GM21576 (cell line): ENCODE data around the gene ANKS1A.

Experiments used
- ATAC-seq: cut with Tn5 transposase; IDR thresholded peaks from one replicate; pipeline ENCODE4 v1.9.1; 2021; ENCODE audit warnings: mild to moderate bottlenecking, moderate library complexity; ENCODE audit not compliant: unreplicated experiment

Gene ANKS1A

DNA sequence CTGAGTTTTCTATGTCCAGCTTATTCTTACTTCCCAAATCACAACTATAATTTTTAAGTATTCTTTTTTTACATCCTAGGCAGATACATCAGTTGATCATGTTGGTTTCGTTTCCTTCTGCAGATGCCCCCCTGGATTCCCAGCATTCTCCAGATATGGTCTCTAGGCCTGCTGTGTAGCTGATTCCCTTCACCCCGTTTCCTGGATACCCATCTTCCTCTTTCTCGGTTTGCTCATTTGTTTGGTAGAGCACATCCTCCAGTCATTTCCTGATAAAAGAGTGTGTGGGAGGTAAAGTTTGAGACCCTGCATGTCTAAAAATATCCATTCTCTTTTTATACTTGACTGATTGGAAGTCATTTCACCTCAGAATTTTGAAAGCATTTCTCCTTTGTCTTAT is 66.4 kb downstream of the ANKS1A start:
- no peak for ATAC-seq

GRCh38 chr6:34957231-34957783 is 68.3 kb downstream of the ANKS1A start:
- ATAC-seq = no peak

DNA sequence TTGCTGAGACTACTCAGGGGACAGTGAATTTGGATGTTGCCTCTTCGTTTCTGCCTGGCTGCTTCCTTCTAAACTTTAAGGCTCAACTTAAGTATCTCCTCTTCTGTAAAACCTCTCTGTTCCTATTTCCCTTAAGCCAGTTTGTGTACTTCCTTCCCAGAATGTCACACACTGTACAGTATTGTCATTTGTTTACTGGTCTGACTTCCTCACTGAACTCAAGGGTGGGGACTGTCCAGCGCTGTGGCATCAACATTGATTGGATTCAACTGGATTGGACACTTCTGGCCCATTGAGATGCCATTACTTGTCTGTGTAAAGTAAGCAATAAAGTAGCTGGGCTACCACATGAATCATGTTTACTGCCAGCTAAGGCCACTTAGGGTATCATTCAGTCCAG is 69.7 kb downstream of the ANKS1A start:
- no peak for ATAC-seq

DNA sequence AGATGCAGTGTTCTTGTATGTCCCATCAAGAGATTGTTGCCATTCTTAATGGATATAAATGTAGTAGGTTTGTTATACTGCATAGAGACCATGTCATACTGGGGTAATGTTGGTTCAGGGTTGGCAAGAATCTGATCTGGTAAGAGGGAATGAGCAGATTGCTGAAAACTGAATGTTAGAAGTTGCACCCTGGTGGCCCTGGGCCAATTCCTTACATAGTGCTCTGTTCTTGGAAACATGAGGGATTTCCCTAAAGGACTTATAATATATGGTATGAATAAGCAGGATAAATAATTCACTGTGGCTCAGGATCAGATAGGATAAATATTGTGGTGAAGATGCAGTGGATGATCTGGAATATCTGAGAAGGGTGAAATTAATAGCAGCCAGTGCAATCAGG is 70.2 kb downstream of the ANKS1A start:
- ATAC-seq = no peak

- ATAC-seq = no peak
These were observed 72.0 kb downstream of the ANKS1A start for GRCh38 chr6:34961082-34961481.

DNA sequence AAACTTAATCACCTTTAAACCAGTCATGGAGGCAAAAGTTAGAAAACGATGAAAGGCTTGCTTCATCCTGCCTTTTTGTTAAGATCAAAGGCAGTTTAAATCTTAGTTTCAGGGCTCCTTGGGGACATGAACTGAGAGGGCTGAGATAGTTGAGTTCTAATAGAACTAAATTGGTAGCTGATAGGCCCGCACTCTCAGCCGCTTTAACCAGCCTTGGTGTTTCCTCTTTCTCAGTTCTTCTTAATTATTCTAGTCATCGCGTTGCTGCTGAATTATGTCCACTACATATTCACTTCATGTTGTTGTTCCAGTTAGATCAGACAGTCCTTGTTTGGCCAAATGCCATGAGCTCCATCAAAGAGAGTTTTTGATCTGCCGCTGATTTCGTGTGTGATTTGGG is 72.5 kb downstream of the ANKS1A start:
- ATAC-seq = no peak

DNA sequence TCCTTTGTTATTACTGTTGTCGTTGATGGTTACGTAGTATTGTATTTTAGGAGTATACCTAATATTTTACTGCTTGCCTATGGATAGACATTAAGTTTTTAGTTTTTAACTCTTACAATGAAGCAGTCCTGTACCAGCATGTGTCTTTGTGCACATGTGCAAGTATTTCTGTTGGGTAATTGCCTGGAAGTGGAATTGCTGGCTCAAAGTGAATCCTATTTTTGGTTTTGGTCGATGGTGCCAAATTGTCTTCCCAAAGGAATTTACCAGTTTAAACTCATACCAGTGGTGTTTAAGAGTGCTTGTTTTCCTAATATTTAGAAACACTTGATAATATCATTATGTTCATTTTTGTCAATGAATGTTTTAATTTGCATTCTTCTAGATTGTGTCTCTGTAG is 75.5 kb downstream of the ANKS1A start:
- no peak for ATAC-seq

DNA sequence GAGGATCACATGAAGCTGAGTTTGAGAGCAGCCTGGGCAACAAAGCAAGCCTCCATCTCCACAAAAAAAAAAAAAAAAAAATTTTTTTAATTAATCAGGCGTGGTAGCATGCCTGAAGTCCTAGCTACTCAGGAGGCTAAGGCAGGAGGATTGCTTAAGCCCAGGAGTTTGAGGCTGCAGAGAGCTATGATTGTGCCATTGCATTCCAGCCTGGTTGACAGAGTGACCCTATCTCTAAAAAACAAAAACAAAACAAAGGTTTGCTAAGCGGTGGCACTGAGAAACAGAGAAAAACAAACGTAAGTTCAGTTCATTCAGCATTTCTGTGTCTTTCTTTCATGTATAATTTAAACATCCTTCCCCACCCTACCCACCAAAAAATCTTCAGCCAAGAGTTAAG is 78.4 kb downstream of the ANKS1A start:
- ATAC-seq = no peak

DNA sequence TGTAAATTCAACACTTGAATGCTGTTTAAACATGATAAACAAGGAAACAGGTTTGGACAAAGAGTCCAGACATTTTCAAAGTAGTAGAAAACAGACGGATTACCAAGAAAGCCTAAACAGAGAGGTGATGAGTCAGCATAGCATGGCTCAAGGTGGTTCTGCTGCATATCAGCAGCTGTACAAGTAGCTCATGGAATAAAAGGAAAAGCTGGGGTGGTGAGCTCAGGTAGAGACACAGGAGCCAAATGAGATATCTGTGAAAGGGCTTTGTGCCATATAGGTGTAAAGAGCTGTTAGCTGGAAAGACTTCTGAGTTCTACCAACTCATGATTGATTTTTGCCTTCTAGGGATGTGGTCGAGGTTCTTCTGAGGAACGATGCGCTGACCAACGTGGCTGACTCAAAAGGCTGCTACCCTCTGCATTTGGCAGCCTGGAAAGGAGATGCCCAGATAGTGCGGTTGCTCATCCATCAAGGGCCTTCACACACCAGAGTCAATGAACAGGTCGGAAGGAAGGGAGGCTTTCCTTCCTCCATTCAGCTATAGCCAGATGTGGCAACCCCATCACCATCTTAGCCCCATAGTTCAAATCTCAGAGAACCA is 80.7 kb downstream of the ANKS1A start:
- no peak for ATAC-seq

GRCh38 chr6:34970488-34970887 is 81.4 kb downstream of the ANKS1A start:
- no peak for ATAC-seq

DNA sequence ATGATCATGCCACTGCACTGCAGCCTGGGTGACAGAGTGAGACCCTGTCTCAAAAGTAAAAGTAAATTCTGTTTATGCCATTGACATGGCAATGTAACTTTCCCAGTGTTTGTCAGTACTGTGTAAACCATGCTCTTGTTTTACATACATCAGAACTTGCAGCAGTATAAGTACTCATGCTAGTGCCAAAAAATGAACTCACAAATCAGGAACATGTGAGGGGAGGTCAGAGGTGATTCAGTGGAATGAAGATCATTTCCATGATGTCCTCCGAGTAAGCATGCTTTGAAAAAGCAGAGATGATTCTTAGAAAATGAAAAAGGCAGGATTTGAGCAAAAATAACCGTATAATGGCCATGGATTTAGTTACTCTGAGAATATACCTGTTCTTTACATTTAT is 81.9 kb downstream of the ANKS1A start:
- no peak for ATAC-seq

DNA sequence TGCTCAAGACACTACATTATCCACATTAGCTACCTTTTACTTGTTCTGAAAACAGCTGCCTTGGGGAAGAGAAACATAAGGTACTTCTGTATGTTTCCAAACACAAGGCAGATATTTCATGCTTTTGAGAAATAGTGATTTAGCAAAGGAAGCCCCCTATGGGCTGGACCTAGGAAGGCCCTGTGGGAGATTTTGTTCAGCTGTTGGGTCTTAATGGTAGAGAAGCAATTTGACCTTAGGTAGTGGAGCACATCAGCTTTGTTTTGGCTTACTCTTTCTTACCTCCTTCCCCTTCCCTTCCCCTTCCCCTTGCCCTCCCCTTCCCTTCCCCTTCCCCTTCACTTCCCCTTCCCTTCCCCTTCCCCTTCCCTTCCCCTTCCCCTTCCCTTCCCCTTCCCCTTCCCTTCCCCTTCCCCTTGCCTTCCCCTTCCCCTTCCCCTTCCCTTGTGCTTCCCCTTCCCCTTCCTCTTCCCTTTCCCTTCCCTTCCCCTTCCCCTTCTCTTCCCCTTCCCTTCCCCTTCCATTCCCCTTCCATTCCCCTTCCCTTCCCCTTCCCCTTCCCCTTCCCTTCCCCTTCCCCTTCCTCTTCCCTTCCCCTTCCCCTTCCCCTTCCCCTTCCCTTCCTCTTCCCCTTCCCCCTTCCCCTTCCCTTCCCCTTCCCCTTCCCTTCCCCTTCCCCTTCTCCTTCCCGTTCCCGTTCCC is 84.6 kb downstream of the ANKS1A start:
- no peak for ATAC-seq

DNA sequence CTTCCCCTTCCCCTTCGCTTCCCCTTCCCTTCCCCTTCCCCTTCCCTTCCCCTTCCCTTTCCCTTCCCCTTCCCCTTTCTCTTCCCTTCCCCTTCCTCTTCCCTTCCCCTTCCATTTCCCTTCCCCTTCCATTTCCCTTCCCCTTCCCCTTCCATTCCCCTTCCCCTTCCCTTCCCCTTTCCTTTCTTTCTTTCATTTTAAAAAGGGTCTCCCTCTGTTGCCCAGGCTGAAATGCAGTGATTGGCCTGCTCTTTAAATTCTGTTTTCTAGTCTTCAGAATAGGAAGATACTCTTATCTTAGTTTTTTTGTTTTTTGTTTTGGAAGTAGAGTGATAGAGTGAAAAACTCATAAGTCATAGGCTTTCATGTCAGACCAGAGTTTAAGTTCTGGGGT is 85.2 kb downstream of the ANKS1A start:
- no peak for ATAC-seq

DNA sequence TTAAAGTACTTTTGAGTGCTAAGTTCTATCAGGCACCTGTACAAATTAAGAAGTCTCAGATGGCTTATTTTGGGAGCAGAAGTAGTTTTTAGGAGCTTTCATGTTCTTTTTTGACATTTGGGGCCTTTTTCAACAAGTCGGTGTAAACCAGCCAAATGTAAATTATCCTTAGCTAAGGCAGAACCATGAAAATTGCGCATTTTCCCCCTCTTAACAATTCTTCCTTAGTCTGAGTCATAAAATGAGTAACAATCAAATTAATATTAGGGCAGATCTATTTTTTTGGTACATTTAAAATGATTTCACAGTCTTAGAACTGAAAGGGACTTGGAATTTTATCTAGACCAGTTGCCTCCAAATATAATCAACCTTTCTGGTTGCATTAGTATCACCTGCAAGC is 87.2 kb downstream of the ANKS1A start:
- no peak for ATAC-seq

- no peak for ATAC-seq
These were observed 90.2 kb downstream of the ANKS1A start for GRCh38 chr6:34979218-34979617.

DNA sequence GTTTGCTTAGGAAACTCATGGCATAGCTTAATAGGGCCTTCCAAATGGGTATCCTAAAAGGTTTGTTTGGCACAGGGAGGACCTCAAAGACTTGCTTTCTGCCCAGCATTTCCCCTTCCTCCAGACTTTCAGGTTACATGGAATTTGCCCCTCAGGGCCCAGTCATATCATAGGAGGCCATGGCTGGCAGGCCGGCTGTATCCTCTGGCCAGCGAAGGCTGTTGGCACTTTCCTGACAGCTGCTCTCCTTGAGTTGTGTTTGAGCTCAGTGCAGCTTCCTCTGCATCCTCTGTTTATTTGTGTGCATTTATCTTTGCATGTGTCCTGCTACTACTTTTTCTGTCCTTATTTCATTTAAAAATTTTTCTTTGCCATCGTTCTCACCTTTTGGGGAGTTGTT is 90.9 kb downstream of the ANKS1A start:
- no peak for ATAC-seq

- no peak for ATAC-seq
These were observed 92.3 kb downstream of the ANKS1A start for GRCh38 chr6:34981366-34981765.

GRCh38 chr6:34981951-34982350 is 92.9 kb downstream of the ANKS1A start:
- ATAC-seq = no peak

GRCh38 chr6:34982424-34982852 is 93.4 kb downstream of the ANKS1A start:
- no peak for ATAC-seq

DNA sequence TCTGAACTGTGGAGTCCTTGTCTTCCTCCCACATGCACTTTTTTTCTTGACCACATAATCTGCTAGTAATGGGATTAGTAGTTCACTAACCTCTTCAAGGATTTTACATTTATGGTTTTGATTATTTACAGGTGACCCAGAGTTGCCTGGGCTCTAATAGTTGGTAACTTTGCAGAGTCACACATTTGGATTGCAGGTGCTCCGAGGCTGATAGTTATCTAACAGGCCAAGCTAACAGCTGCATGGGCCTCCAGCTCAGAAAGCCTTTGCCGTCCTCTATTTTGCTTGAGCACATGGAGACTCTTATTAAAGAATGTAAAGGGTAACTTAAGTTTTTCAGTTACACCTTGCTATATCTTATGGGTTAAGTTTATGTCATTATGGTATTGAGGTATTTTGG is 95.4 kb downstream of the ANKS1A start:
- no peak for ATAC-seq

DNA sequence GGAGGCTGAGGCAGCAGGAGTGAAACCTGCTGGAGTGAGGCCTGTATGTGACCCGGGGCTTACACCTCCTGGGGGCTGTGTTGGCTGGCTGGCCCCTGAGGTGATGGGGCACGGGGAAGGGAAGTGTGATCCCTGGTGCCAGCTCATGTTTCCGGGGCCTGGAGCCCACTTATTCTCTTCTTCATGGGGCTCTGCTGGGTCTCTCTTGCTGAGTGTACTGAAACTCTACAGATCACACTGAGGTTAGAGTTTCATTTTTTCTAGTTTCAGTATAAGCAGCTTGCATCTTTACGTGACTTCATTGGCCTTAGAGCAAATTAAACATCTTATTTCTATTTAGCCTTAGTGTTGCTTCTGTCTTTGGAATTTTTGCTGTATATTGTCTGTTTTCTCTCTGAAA is 96.2 kb downstream of the ANKS1A start:
- no peak for ATAC-seq

DNA sequence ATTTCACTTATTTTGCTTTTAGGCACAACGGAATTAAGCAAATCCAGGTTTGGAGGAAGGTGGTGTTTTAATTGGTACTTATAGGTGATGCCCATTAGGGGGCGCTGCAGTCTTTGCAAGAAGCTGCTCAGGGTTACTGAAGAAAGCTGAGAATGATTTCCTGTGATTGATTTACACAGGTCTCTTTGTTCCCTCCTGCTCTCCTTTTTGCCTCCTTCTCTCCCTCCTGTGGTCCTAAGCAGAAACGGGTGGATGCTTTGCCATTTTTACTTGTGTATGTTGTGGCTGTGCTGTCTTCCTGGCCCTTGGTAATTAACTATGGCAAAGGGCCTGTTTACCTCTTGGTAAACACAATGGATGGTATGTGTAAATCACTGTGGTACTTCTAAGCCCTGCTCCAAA is 97.8 kb downstream of the ANKS1A start:
- ATAC-seq = no peak

DNA sequence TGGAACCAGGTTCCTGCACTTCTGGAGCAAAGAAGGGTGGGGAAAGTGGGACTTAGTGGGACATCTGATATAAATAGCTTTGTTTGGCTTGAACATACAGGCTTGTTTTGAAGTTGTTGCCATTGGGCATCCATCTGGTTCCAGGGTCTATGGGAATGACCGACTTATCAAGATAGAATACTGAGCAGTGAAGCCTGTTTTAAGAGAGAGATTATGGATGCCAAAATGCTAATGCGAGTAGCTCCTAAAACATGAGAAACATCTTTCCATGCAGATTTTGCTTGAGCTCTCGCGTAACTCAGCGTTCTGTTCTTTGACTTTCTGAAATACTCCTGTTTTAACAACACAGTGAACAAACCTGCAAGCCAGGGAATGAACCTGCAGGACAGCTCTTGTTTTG is 98.5 kb downstream of the ANKS1A start:
- no peak for ATAC-seq
